GM23248 (cell line): Measurements from ENCODE around the gene SP3. TPM values are rescaled to one million over a fixed set of nuclear protein-coding genes. Genes with fewer than 3 reads are reported as not detected.

Experiments used
- DNase-seq: peaks from one replicate; pipeline ENCODE4 v3.0.0-alpha.2; 2015
- H2AFZ ChIP-seq: fragments of 200-600 bp; sonication (generic); 2 replicates; pipeline ENCODE4 v1.6.1; 2016; ENCODE audit warnings: antibody characterized with exemption
- H3F3A ChIP-seq: fragments of 200-600 bp; sonication (generic); 2 replicates; pipeline ENCODE4 v1.6.1; 2016; ENCODE audit warnings: mild to moderate bottlenecking, antibody characterized with exemption, mixed run types; ENCODE audit not compliant: insufficient read depth
- H3K27ac ChIP-seq: fragments of 200-600 bp; sonication (generic); 2 replicates; pipeline ENCODE4 v1.5.1; 2016; ENCODE audit warnings: mild to moderate bottlenecking
- H3K27me3 ChIP-seq: fragments of 200-600 bp; sonication (generic); replicated peaks from 2 replicates; pipeline ENCODE4 v1.6.1; 2016; ENCODE audit warnings: mild to moderate bottlenecking; ENCODE audit not compliant: insufficient read depth
- H3K36me3 ChIP-seq: fragments of 200-600 bp; sonication (generic); 2 replicates; pipeline ENCODE4 v1.6.1; 2016; ENCODE audit warnings: low read depth, mild to moderate bottlenecking
- H3K4me1 ChIP-seq: fragments of 200-600 bp; sonication (generic); 2 replicates; pipeline ENCODE4 v1.6.1; 2016; ENCODE audit warnings: mild to moderate bottlenecking; ENCODE audit not compliant: insufficient read depth
- H3K4me2 ChIP-seq: fragments of 200-600 bp; sonication (generic); one replicate; pipeline ENCODE4 v1.6.1; 2016; ENCODE audit warnings: mild to moderate bottlenecking; ENCODE audit not compliant: unreplicated experiment
- H3K4me3 ChIP-seq: fragments of 200-600 bp; sonication (generic); 2 replicates; pipeline ENCODE4 v1.5.1; 2016; ENCODE audit warnings: mild to moderate bottlenecking
- H3K79me2 ChIP-seq: fragments of 200-600 bp; sonication (generic); 2 replicates; pipeline ENCODE4 v1.6.1; 2016; ENCODE audit warnings: mild to moderate bottlenecking; ENCODE audit not compliant: insufficient read depth
- H3K9ac ChIP-seq: fragments of 200-600 bp; sonication (generic); 2 replicates; pipeline ENCODE4 v1.6.1; 2016; ENCODE audit warnings: mild to moderate bottlenecking
- H3K9me2 ChIP-seq: fragments of 200-600 bp; sonication (generic); 2 replicates; pipeline ENCODE4 v1.6.1; 2016; ENCODE audit warnings: mixed run types, mild to moderate bottlenecking, moderate library complexity; ENCODE audit not compliant: insufficient read depth
- H3K9me3 ChIP-seq: fragments of 200-600 bp; sonication (generic); one replicate; pipeline ENCODE4 v1.6.1; 2017; ENCODE audit warnings: low read depth
- H4K20me1 ChIP-seq: fragments of 200-600 bp; sonication (generic); 2 replicates; pipeline ENCODE4 v1.6.0; 2016; ENCODE audit not compliant: insufficient read depth
- EZH2 ChIP-seq: fragments of 200-600 bp; sonication (generic); IDR thresholded peaks from 2 replicates; pipeline ENCODE4 v1.6.1; 2018; ENCODE audit warnings: antibody characterized with exemption, mild to moderate bottlenecking; ENCODE audit not compliant: insufficient read depth, poor library complexity, severe bottlenecking
- EZH2phosphoT487 ChIP-seq: fragments of 200-600 bp; sonication (generic); IDR thresholded peaks from 2 replicates; pipeline ENCODE4 v1.6.1; 2018; ENCODE audit warnings: antibody characterized with exemption, moderate library complexity, mild to moderate bottlenecking, low read depth; ENCODE audit not compliant: insufficient read depth
- WGBS, 2 experiments: methylation state at CpG; one replicate each; pipeline ENCODE4 v1.1.6; 2015 to 2017; ENCODE audit warnings: low lambda C conversion rate in 2 of 2, low coverage in 1 of 2; ENCODE audit errors: missing lambda C conversion rate in 2 of 2; 5-methylcytosine and 5-hydroxymethylcytosine counted together
- in situ Hi-C: fragments of 300-500 bp; cut with MboI; formaldehyde crosslinking; loops from 2 replicates; pipeline ENCODE4 v1.15.0; 2020
- polyA plus RNA-seq: library from polyadenylated mRNA; unstranded; fragments of >200 nt; fragmentation: Nextera tagmentation; extraction: Ambion mirVana; gene quantifications from 2 replicates; pipeline ENCODE4 v1.2.1, GENCODE V29; 2016
- total RNA-seq: library from RNA; depleted of rRNA; stranded (reverse); fragments of >200 nt; shearing (Covaris generic); gene quantifications from 2 replicates; pipeline ENCODE4 v1.2.3, GENCODE V29; 2014

The SP3 gene
- total and polyA plus RNA-seq, 2 experiments from 2014 or later = 27.7 to 78.8 TPM

DNA sequence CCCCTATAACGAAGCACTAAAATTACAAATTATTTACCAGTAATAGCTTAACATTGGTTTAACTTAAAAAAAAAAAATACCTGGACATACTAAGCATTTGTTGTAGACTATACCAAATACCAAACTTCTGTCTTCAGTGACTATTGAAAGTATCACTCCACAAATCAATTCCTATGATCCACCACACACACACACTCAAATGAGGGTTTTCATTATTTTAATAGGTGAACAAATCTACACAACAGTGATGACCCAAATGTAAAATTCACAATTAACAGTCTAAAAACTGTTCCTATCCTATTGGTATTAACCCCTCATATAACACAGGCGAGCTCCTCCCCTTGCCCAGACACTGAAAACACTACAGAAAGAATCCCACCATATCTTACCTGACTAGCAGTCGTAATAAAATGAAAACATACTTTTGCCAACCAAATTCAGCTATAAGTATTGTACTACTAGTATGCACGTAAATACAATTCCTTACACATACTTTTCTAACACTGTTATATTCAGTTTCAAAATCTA, 2.5 kb downstream of the SP3 start:
- H3K27ac ChIP-seq = peak overlapping the region; percentile 93
- no peak overlapping the region for H2AFZ ChIP-seq
- H3K79me2 ChIP-seq = peaks cover 70% of the 10 kb centered on the region
- peaks cover 39% of the 10 kb centered on the region for H3F3A ChIP-seq
- H3K27me3 ChIP-seq = no peaks in the 10 kb centered on the region
- peak overlapping the region; percentile 88 for H3K4me3 ChIP-seq
- 3% methylated on average over 4 of the region's 4 CpGs for WGBS, 2 experiments
- in situ Hi-C loops = no loop called here
- H3K9ac ChIP-seq = peak overlapping the region; percentile 99
- H3K36me3 ChIP-seq = peaks cover 11% of the 10 kb centered on the region; the same call in 1 of the 2 replicates
- TF ChIP-seq EZH2 = no peak
- no peak for TF ChIP-seq EZH2phosphoT487
- H4K20me1 ChIP-seq = peaks cover 9% of the 10 kb centered on the region; the same call in 1 of the 2 replicates
- H3K9me3 ChIP-seq = no peaks in the 10 kb centered on the region
- peak overlapping the region; percentile 96 for H3K4me2 ChIP-seq
- peaks cover 30% of the 10 kb centered on the region for H3K4me1 ChIP-seq
- no peak for DNase-seq
- no peaks in the 10 kb centered on the region for H3K9me2 ChIP-seq

DNA sequence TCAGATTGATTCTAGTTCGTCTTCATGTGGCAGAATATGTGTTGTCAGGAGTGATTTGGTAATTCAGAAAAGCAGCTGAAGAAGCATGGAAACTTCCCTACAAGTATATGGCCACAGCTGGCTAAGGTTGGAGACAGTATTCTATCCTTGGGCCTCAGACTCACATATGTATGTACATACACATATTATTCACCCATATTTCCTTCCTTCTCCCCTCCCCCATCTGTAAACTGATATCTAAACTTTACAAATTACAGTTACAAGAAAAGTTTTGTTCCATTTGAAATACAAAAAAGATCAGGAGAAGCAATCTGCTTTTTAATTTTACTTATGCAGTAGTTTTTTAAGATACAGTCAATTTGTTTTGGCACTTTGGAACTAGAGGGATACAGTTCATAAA, 3.1 kb downstream of the SP3 start:
- H3K79me2 ChIP-seq = peaks cover 70% of the 10 kb centered on the region
- no peaks in the 10 kb centered on the region for H3K27me3 ChIP-seq
- peak overlapping the region; percentile 88 for H3K4me3 ChIP-seq
- peak overlapping the region; percentile 96 for H3K4me2 ChIP-seq
- 49 to 55% methylated on average over 1 of the region's 1 CpG for WGBS, 2 experiments
- peak overlapping the region; percentile 99 for H3K9ac ChIP-seq
- no peak overlapping the region for H2AFZ ChIP-seq
- no peaks in the 10 kb centered on the region for H3K9me2 ChIP-seq
- peaks cover 13% of the 10 kb centered on the region; the same call in 1 of the 2 replicates for H4K20me1 ChIP-seq
- H3K9me3 ChIP-seq = no peaks in the 10 kb centered on the region
- peaks cover 37% of the 10 kb centered on the region for H3K4me1 ChIP-seq
- TF ChIP-seq EZH2 (no peak), EZH2phosphoT487 (no peak)
- H3K27ac ChIP-seq = peak overlapping the region; percentile 93
- H3F3A ChIP-seq = peaks cover 38% of the 10 kb centered on the region
- peaks cover 11% of the 10 kb centered on the region; the same call in 1 of the 2 replicates for H3K36me3 ChIP-seq
- in situ Hi-C loops = no loop called here
- DNase-seq = peak; percentile 40

DNA sequence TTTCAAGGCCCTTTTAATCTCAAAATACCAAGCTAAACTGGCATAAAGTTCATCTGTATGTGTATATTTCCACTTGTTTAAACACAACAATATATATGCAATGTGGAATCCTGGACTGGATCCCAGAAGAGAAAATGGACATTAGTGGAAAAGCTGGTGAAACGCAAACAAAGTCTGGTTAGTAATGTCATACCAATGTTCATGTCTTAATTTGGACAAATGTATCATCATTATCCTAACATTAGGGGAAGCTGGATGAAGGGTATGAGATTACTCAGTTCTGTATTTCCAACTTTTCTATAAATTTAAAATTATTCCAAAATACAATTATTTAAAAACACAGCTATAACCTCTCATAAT, 3.8 kb downstream of the SP3 start:
- Histone ChIP-seq H3K4me2 (peak overlapping the region; percentile 96), H3K4me3 (peak overlapping the region; percentile 88), H3K4me1 (peaks cover 38% of the 10 kb centered on the region), H3K9me2 (no peaks in the 10 kb centered on the region), H3F3A (peaks cover 31% of the 10 kb centered on the region), H2AFZ (no peak overlapping the region), H4K20me1 (peaks cover 20% of the 10 kb centered on the region), H3K36me3 (peaks cover 11% of the 10 kb centered on the region; the same call in 1 of the 2 replicates), H3K27ac (peak overlapping the region; percentile 93; the same call in 1 of the 2 replicates), H3K9me3 (no peaks in the 10 kb centered on the region), H3K9ac (no peak overlapping the region), H3K79me2 (peaks cover 70% of the 10 kb centered on the region), H3K27me3 (no peaks in the 10 kb centered on the region)
- no peak for TF ChIP-seq EZH2phosphoT487
- no peak for TF ChIP-seq EZH2
- in situ Hi-C loops = no loop called here
- 92 to 100% methylated on average over 1 of the region's 1 CpG for WGBS, 2 experiments
- DNase-seq = no peak

DNA sequence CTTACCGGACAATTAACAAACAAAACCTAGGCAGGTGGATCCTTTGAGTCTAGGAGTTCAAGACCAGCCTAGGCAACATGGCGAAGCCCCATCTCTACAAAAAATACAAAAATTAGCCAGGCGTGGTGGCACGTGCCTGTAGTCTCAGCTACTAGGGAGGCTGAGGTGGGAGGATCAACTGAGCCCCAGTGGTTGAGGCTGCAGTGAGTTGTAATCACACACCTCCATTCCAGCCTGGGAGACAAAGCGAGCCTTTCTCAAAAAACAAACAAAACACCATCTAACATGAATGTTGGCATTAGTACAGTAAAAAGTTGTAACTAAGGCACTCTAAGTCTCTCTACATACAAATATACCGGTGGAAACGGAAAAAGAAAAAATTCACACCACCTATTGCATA, 5.3 kb downstream of the SP3 start:
- Histone ChIP-seq H3K9me2 (no peaks in the 10 kb centered on the region), H3K4me3 (no peak overlapping the region), H2AFZ (no peak overlapping the region), H3K9ac (no peak overlapping the region), H3K9me3 (no peaks in the 10 kb centered on the region), H3K27ac (no peak overlapping the region), H3F3A (peaks cover 30% of the 10 kb centered on the region), H3K4me1 (peaks cover 39% of the 10 kb centered on the region), H3K4me2 (no peak overlapping the region), H3K36me3 (peaks cover 21% of the 10 kb centered on the region), H3K27me3 (no peaks in the 10 kb centered on the region), H3K79me2 (peaks cover 84% of the 10 kb centered on the region), H4K20me1 (peaks cover 29% of the 10 kb centered on the region)
- WGBS, 2 experiments = 80 to 81% methylated on average over 7 of the region's 7 CpGs
- TF ChIP-seq EZH2 = no peak
- no peak for TF ChIP-seq EZH2phosphoT487
- in situ Hi-C loops = no loop called here
- no peak for DNase-seq

DNA sequence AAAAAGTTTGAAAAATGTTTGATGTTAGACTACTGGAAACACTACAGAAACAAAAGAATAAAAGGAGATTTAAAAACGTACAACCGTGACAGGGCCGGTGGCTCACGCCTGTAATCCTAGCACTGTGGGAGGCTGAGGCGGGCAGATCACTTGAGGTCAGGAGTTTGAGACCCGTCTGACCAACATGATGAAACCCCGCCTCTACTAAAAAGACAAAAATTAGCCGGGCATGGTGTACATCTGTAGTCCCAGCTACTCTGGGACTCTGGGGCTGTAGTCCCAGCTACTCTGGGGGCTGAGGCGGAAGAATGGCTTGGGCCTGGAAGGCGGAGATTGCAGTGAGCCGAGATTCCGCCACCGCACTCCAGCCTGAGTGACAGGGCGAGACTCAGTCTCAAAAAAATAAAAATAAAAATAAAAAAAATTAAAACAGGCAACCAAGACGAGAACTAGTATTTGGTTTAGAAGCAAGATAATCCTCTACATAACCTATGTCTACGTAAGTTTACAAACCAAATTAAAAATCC, 5.8 kb downstream of the SP3 start:
- DNase-seq = no peak
- H3K9ac ChIP-seq = no peak overlapping the region
- in situ Hi-C loops = no loop called here
- no peaks in the 10 kb centered on the region for H3K27me3 ChIP-seq
- H2AFZ ChIP-seq = no peak overlapping the region
- peaks cover 25% of the 10 kb centered on the region for H3K36me3 ChIP-seq
- no peak overlapping the region for H3K27ac ChIP-seq
- H3F3A ChIP-seq = peaks cover 30% of the 10 kb centered on the region
- H3K79me2 ChIP-seq = peaks cover 89% of the 10 kb centered on the region
- no peak overlapping the region for H3K4me3 ChIP-seq
- WGBS, 2 experiments = 75 to 78% methylated on average over 16 of the region's 16 CpGs
- peaks cover 29% of the 10 kb centered on the region for H4K20me1 ChIP-seq
- H3K4me2 ChIP-seq = no peak overlapping the region
- no peaks in the 10 kb centered on the region for H3K9me2 ChIP-seq
- peaks cover 39% of the 10 kb centered on the region for H3K4me1 ChIP-seq
- TF ChIP-seq EZH2 (no peak), EZH2phosphoT487 (no peak)
- no peaks in the 10 kb centered on the region for H3K9me3 ChIP-seq
